Measurements from ENCODE around the gene NRIP3. TPM values are rescaled to one million over a fixed set of nuclear protein-coding genes. Genes with fewer than 3 reads are reported as not detected.
"Not testable (repeated sequence)": the region's sequence is repeated elsewhere in the genome, so short reads cannot be mapped to it uniquely, and the experiment has no call there.

The NRIP3 gene
- total RNA-seq, 1 experiment from 2014 or later, result 24.9 TPM

GRCh38 chr11:8973121-8973520 is 30.7 kb downstream of the NRIP3 start:
- DNase-seq (ENCODE audit: low spot score), result no peak

GRCh38 chr11:8971924-8972316 is 31.9 kb downstream of the NRIP3 start:
- DNase-seq (ENCODE audit: low spot score), result no peak

- no peak for DNase-seq (ENCODE audit: low spot score)
These were observed 32.4 kb downstream of the NRIP3 start for GRCh38 chr11:8971196-8971923.

GRCh38 chr11:8967184-8967583 is 36.6 kb downstream of the NRIP3 start:
- DNase-seq (ENCODE audit: low spot score), result no peak

GRCh38 chr11:8964324-8965320 is 39.2 kb downstream of the NRIP3 start, which contains the start of gene TMEM9B:
TMEM9B (minus strand) TSS chr11:8964442; CDS start chr11:8964313, 129 bp downstream.
- peak; percentile 86 for DNase-seq (ENCODE audit: low spot score)

- DNase-seq (ENCODE audit: low spot score), result peak; percentile 76
These were observed 40.1 kb downstream of the NRIP3 start for GRCh38 chr11:8963569-8964323.

GRCh38 chr11:8962841-8963240 is 41.0 kb downstream of the NRIP3 start:
- no peak for DNase-seq (ENCODE audit: low spot score)

GRCh38 chr11:8961401-8961800 is 42.4 kb downstream of the NRIP3 start:
- DNase-seq (ENCODE audit: low spot score), result no peak

- peak; percentile 88 for DNase-seq (ENCODE audit: low spot score)
These were observed 44.1 kb downstream of the NRIP3 start for GRCh38 chr11:8959546-8960166.

- DNase-seq (ENCODE audit: low spot score), result no peak
These were observed 46.9 kb downstream of the NRIP3 start for GRCh38 chr11:8956860-8957259.

- DNase-seq (ENCODE audit: low spot score), result no peak
These were observed 54.9 kb downstream of the NRIP3 start for GRCh38 chr11:8948886-8949285.

- DNase-seq (ENCODE audit: low spot score), result no peak
These were observed 56.4 kb downstream of the NRIP3 start for GRCh38 chr11:8947230-8947943.

GRCh38 chr11:8942518-8943066 is 61.2 kb downstream of the NRIP3 start, which contains the start of gene ASCL3:
ASCL3 (minus strand) TSS chr11:8943016; CDS start chr11:8938161, 4,855 bp downstream.
- no peak for DNase-seq (ENCODE audit: low spot score)

- no peak for DNase-seq (ENCODE audit: low spot score)
These were observed 62.3 kb downstream of the NRIP3 start for GRCh38 chr11:8941341-8942103.

GRCh38 chr11:8937659-8938058 is 66.1 kb downstream of the NRIP3 start:
- no peak for DNase-seq (ENCODE audit: low spot score)

- DNase-seq (ENCODE audit: low spot score), result no peak
These were observed 66.6 kb downstream of the NRIP3 start for GRCh38 chr11:8937159-8937558.

GRCh38 chr11:8935789-8936188 is 68.0 kb downstream of the NRIP3 start:
- not testable (repeated sequence) for DNase-seq (ENCODE audit: low spot score)

GRCh38 chr11:8934742-8935488 is 68.9 kb downstream of the NRIP3 start:
- DNase-seq (ENCODE audit: low spot score), result peak; percentile 87

- no peak for DNase-seq (ENCODE audit: low spot score)
These were observed 69.9 kb downstream of the NRIP3 start for GRCh38 chr11:8933931-8934330.
